MM.1S (cell line): ENCODE measurements around the gene TMEM250.

Source experiments
- EZH2 ChIP-seq: fragments of 300-600 bp; sonication (generic); optimal IDR thresholded peaks from 2 replicates; pipeline ENCODE3; 2017; ENCODE audit warnings: low read depth, mild to moderate bottlenecking, antibody characterized with exemption, low read length, mixed read lengths
- EZH2phosphoT487 ChIP-seq: fragments of 300-600 bp; sonication (generic); IDR thresholded peaks from 2 replicates; pipeline ENCODE4 v1.6.1; 2018; ENCODE audit warnings: antibody characterized with exemption, low read length
- TF ChIP-seq, protein P1 (sequence below): fragments of 300-600 bp; sonication (generic); IDR thresholded peaks from 2 replicates; pipeline ENCODE4 v1.5.1; 2016; ENCODE audit warnings: antibody characterized with exemption, low read length, mixed read lengths

DNA sequence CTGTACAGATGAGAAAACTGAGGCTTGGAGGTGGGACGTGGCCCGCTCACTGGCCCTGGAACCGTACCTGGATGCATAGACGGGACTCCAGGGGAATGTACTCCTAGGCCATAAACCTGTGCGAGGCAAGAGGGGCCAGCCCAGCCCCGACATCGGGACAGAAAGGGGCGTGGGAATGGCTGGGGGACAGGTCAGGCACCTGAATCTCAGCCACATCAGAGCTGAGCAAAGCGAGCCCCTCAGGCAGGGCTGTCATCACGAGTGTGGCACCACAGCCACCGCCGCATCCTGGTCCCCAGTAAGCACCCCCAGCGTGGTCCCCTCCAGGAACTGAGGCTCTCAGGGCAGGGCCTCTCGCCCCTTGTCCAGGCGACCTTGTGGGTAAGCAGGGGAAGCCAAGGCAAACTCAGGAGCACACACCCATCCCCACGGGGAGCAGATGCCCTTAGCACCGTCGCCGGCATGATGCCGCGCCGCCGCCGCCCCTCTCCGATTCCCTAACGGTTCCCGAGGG, 40.1 kb downstream of the TMEM250 start:
- TF ChIP-seq EZH2: no peak
- TF ChIP-seq, protein P1, sequence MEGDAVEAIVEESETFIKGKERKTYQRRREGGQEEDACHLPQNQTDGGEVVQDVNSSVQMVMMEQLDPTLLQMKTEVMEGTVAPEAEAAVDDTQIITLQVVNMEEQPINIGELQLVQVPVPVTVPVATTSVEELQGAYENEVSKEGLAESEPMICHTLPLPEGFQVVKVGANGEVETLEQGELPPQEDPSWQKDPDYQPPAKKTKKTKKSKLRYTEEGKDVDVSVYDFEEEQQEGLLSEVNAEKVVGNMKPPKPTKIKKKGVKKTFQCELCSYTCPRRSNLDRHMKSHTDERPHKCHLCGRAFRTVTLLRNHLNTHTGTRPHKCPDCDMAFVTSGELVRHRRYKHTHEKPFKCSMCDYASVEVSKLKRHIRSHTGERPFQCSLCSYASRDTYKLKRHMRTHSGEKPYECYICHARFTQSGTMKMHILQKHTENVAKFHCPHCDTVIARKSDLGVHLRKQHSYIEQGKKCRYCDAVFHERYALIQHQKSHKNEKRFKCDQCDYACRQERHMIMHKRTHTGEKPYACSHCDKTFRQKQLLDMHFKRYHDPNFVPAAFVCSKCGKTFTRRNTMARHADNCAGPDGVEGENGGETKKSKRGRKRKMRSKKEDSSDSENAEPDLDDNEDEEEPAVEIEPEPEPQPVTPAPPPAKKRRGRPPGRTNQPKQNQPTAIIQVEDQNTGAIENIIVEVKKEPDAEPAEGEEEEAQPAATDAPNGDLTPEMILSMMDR: no peak
- TF ChIP-seq EZH2phosphoT487: no peak
